Endodermal cell (in vitro differentiated cells): Measurements from ENCODE around the gene NCS1. TPM values are rescaled to one million over a fixed set of nuclear protein-coding genes. Genes with fewer than 3 reads are reported as not detected.

Experiments
- DNase-seq: peaks from one replicate; pipeline ENCODE4 v3.0.0-alpha.2; 2017
- H3K27ac ChIP-seq: 2 replicates; pipeline ENCODE4 v1.5.1; 2013; ENCODE audit warnings: mild to moderate bottlenecking, low read depth, low read length, moderate library complexity
- H3K27me3 ChIP-seq: 2 replicates; pipeline ENCODE4 v1.6.1; 2013; ENCODE audit warnings: mild to moderate bottlenecking, low read length, moderate library complexity; ENCODE audit not compliant: insufficient read depth, control insufficient read depth, poor library complexity, severe bottlenecking
- H3K36me3 ChIP-seq: 2 replicates; pipeline ENCODE4 v1.7.0; 2013; ENCODE audit warnings: mild to moderate bottlenecking, low read length, moderate library complexity; ENCODE audit not compliant: control insufficient read depth, insufficient read depth
- H3K4me1 ChIP-seq: one replicate; pipeline ENCODE4 v1.7.0; 2013; ENCODE audit warnings: low read length; ENCODE audit not compliant: control insufficient read depth, insufficient read depth
- H3K4me3 ChIP-seq: 2 replicates; pipeline ENCODE4 v1.5.1; 2013; ENCODE audit warnings: mild to moderate bottlenecking, low read length, moderate library complexity
- H3K9ac ChIP-seq: 2 replicates; pipeline ENCODE4 v1.6.1; 2013; ENCODE audit warnings: mild to moderate bottlenecking, low read length, moderate library complexity; ENCODE audit not compliant: poor library complexity, severe bottlenecking; ENCODE audit errors: extremely low read depth
- H3K9me3 ChIP-seq: 2 replicates; pipeline ENCODE4 v1.6.1; 2013; ENCODE audit warnings: mild to moderate bottlenecking, low read length, moderate library complexity; ENCODE audit not compliant: control insufficient read depth
- H3K27ac Mint-ChIP-seq: 2 replicates; pipeline ENCODE4 v1.8.0; 2020; ENCODE audit warnings: mixed read lengths
- H3K27me3 Mint-ChIP-seq: 2 replicates; pipeline ENCODE4 v1.8.0; 2021; ENCODE audit warnings: mild to moderate bottlenecking, mixed read lengths; ENCODE audit not compliant: insufficient read depth
- H3K36me3 Mint-ChIP-seq: 2 replicates; pipeline ENCODE4 v1.8.0; 2020; ENCODE audit warnings: low read depth, mixed read lengths
- H3K4me1 Mint-ChIP-seq: 2 replicates; pipeline ENCODE4 v1.8.0; 2020; ENCODE audit warnings: mixed read lengths
- H3K4me3 Mint-ChIP-seq: 2 replicates; pipeline ENCODE4 v1.8.0; 2020; ENCODE audit warnings: mild to moderate bottlenecking, moderate library complexity, mixed read lengths
- H3K9me3 Mint-ChIP-seq: 2 replicates; pipeline ENCODE4 v1.8.0; 2020; ENCODE audit warnings: mild to moderate bottlenecking, mixed read lengths
- CTCF ChIP-seq: fragments of 200-600 bp; sonication (generic); conservative IDR thresholded peaks from 2 replicates; pipeline ENCODE4 v1.5.0; 2021; ENCODE audit warnings: antibody characterized with exemption, mild to moderate bottlenecking
- WGBS, 2 experiments: methylation state at CpG; one replicate each; pipeline versions ENCODE4 v1.1.5 to v1.1.7; 2013; ENCODE audit warnings: missing lambda C conversion rate in 2 of 2, mixed read lengths in 1 of 2; ENCODE audit not compliant: insufficient coverage in 1 of 2, insufficient read length in 1 of 2; 5-methylcytosine and 5-hydroxymethylcytosine counted together
- total RNA-seq, 2 donors: library from RNA; stranded (reverse); fragmentation: NEBNext Ultra II Directional in 1 of 2; extraction: Animal tissue kit (Norgen Biotek cat#: 25700) in 1 of 2; gene quantifications; 2 replicates in 1 of 2; 3 replicates in 1 of 2; pipeline ENCODE4 v1.2.1, GENCODE V29; 2021

NCS1 gene
- total RNA-seq, 2 donors from 2014 or later: 40.6 to 47.7 TPM

GRCh38 chr9:130266236-130267098 is 94.3 kb downstream of the NCS1 start:
- peak; percentile 84 for DNase-seq
- H3K27ac ChIP-seq: no peak overlapping the region
- H3K4me1 Mint-ChIP-seq: peaks cover 12% of the 10 kb centered on the region
- peak; percentile 28 for TF ChIP-seq CTCF
- no peaks in the 10 kb centered on the region for H3K4me1 ChIP-seq
- H3K27me3 ChIP-seq: peaks cover 39% of the 10 kb centered on the region
- H3K4me3 ChIP-seq: peak overlapping the region; percentile 45
- H3K9me3 Mint-ChIP-seq: no peaks in the 10 kb centered on the region
- no peak overlapping the region for H3K27ac Mint-ChIP-seq
- peaks cover 44% of the 10 kb centered on the region for H3K27me3 Mint-ChIP-seq
- no peak overlapping the region for H3K9ac ChIP-seq
- H3K36me3 Mint-ChIP-seq: no peaks in the 10 kb centered on the region
- WGBS, 2 experiments: 45 to 54% methylated on average over 28 to 41 of the region's 41 CpGs
- no peaks in the 10 kb centered on the region for H3K36me3 ChIP-seq
- H3K4me3 Mint-ChIP-seq: peak overlapping the region; percentile 56
- H3K9me3 ChIP-seq: no peaks in the 10 kb centered on the region

- DNase-seq: peak; percentile 38
- H3K9ac ChIP-seq: no peak overlapping the region
- no peak overlapping the region for H3K4me3 ChIP-seq
- WGBS, 2 experiments: 92 to 97% methylated on average over 5 of the region's 5 CpGs
- no peaks in the 10 kb centered on the region for H3K9me3 Mint-ChIP-seq
- H3K9me3 ChIP-seq: no peaks in the 10 kb centered on the region
- H3K27me3 Mint-ChIP-seq: peaks cover 36% of the 10 kb centered on the region
- H3K4me3 Mint-ChIP-seq: no peak overlapping the region
- H3K4me1 Mint-ChIP-seq: peaks cover 12% of the 10 kb centered on the region
- H3K36me3 ChIP-seq: no peaks in the 10 kb centered on the region
- peaks cover 39% of the 10 kb centered on the region for H3K27me3 ChIP-seq
- no peak overlapping the region for H3K27ac ChIP-seq
- no peaks in the 10 kb centered on the region for H3K4me1 ChIP-seq
- H3K36me3 Mint-ChIP-seq: no peaks in the 10 kb centered on the region
- no peak for TF ChIP-seq CTCF
- H3K27ac Mint-ChIP-seq: no peak overlapping the region
Observed at GRCh38 chr9:130267930-130268329, 95.7 kb downstream of the NCS1 start.

- H3K36me3 ChIP-seq: no peaks in the 10 kb centered on the region
- peaks cover 39% of the 10 kb centered on the region for H3K27me3 ChIP-seq
- whole genome bisulfite sequencing, 2 experiments: 63 to 77% methylated on average over 8 to 16 of the region's 16 CpGs
- H3K36me3 Mint-ChIP-seq: no peaks in the 10 kb centered on the region
- peaks cover 11% of the 10 kb centered on the region for H3K4me1 Mint-ChIP-seq
- DNase-seq: peak; percentile 80
- peak overlapping the region; percentile 79 for H3K27ac Mint-ChIP-seq
- no peaks in the 10 kb centered on the region for H3K9me3 ChIP-seq
- no peak overlapping the region for H3K27ac ChIP-seq
- no peaks in the 10 kb centered on the region for H3K9me3 Mint-ChIP-seq
- H3K4me1 ChIP-seq: no peaks in the 10 kb centered on the region
- no peak for TF ChIP-seq CTCF
- H3K4me3 ChIP-seq: no peak overlapping the region
- peaks cover 36% of the 10 kb centered on the region for H3K27me3 Mint-ChIP-seq
- peak overlapping the region; percentile 26 for H3K4me3 Mint-ChIP-seq
- H3K9ac ChIP-seq: no peak overlapping the region
Observed at GRCh38 chr9:130268521-130269211, 96.5 kb downstream of the NCS1 start.
